B cell (primary cell): ENCODE results near the gene NANS. TPM values are rescaled to one million over a fixed set of nuclear protein-coding genes. Genes with fewer than 3 reads are reported as not detected.

Experiments
- ATAC-seq: fragments of 200-7000 bp; cut with Tn5 transposase; one replicate; pipeline ENCODE4 v1.10.0; 2021; ENCODE audit warnings: low read depth, mild to moderate bottlenecking, moderate number of reproducible peaks, moderate library complexity
- CTCF ChIA-PET: fragments of 350-600 bp; sonication (Branson Sonifier 250); formaldehyde crosslinking; loops from one replicate; lab custom pipeline; 2021; ENCODE audit warnings: antibody characterized with exemption, inconsistent platforms; lab: Charles Lee
- POLR2A ChIA-PET: fragments of 350-600 bp; sonication (Branson Sonifier 250); formaldehyde crosslinking; loops from one replicate; lab custom pipeline; 2021; ENCODE audit warnings: antibody characterized with exemption; lab: Charles Lee
- DNase-seq: peaks from one replicate; pipeline ENCODE4 v3.0.0; 2013
- H2AFZ ChIP-seq: 2 replicates; pipeline ENCODE4 v1.6.1; 2012; ENCODE audit warnings: mild to moderate bottlenecking, low read depth, low read length; ENCODE audit not compliant: insufficient read depth, poor library complexity, severe bottlenecking
- H3K27ac ChIP-seq, 2 donors: 1 replicate in 1 of 2; 2 replicates in 1 of 2; pipeline ENCODE4 v1.5.1; 2012 to 2013; ENCODE audit warnings: low read length in 2 of 2, mild to moderate bottlenecking in 2 of 2, moderate library complexity in 1 of 2
- H3K27me3 ChIP-seq, 4 experiments: fragments of 200-600 bp in 1 of 4; sonication (generic) in 1 of 4; replicated peaks in 1 of 4; 1 replicate in 2 of 4; 2 replicates in 2 of 4; pipeline versions ENCODE4 v1.6.1 to v1.7.0; 2013 to 2016; ENCODE audit warnings: low read length in 3 of 4, mild to moderate bottlenecking in 2 of 4, mixed read lengths in 1 of 4, moderate library complexity in 1 of 4; ENCODE audit not compliant: insufficient read depth in 4 of 4, control insufficient read depth in 3 of 4; ENCODE audit errors: control extremely low read depth in 1 of 4
- H3K36me3 ChIP-seq, 2 experiments: replicated peaks in 1 of 2; 1 replicate in 1 of 2; 2 replicates in 1 of 2; pipeline versions ENCODE4 v1.6.1 to v1.7.1; 2013; ENCODE audit warnings: low read length in 1 of 2; ENCODE audit not compliant: insufficient read depth in 2 of 2, control insufficient read depth in 1 of 2; ENCODE audit errors: control extremely low read depth in 1 of 2, extremely low read depth in 1 of 2
- H3K4me1 ChIP-seq, 2 donors: fragments of 200-600 bp in 1 of 2; sonication (generic) in 1 of 2; 1 replicate in 1 of 2; 2 replicates in 1 of 2; pipeline versions ENCODE4 v1.5.1 to v1.6.1; 2013 to 2017; ENCODE audit warnings: low read length in 2 of 2; ENCODE audit not compliant: control insufficient read depth in 2 of 2, insufficient read depth in 2 of 2
- H3K4me2 ChIP-seq: replicated peaks from 2 replicates; pipeline ENCODE3; 2012; ENCODE audit warnings: mild to moderate bottlenecking, low read depth, low read length; ENCODE audit not compliant: poor library complexity, severe bottlenecking
- H3K4me3 ChIP-seq, 5 experiments: fragments of 200-600 bp in 1 of 5; sonication (generic) in 1 of 5; 1 replicate in 3 of 5; 2 replicates in 2 of 5; pipeline versions ENCODE4 v1.5.1 to v1.7.0; 2011 to 2016; ENCODE audit warnings: low read length in 4 of 5, mild to moderate bottlenecking in 4 of 5, low read depth in 2 of 5, control low read depth in 1 of 5, moderate library complexity in 1 of 5; ENCODE audit not compliant: insufficient read depth in 1 of 5; ENCODE audit errors: control extremely low read depth in 1 of 5, extremely low read depth in 1 of 5
- H3K79me2 ChIP-seq: fragments of 200-600 bp; sonication (generic); one replicate; pipeline ENCODE4 v1.6.0; 2016; ENCODE audit warnings: low read length; ENCODE audit not compliant: control insufficient read depth, insufficient read depth
- H3K9ac ChIP-seq: fragments of 200-600 bp; sonication (generic); 2 replicates; pipeline ENCODE4 v1.6.1; 2017; ENCODE audit warnings: mild to moderate bottlenecking, low read length, moderate library complexity
- H3K9me3 ChIP-seq, 3 donors: one replicate each; pipeline versions ENCODE4 v1.6.1 to v1.7.1; 2013; ENCODE audit warnings: low read length in 2 of 3; ENCODE audit not compliant: control insufficient read depth in 2 of 3, insufficient read depth in 1 of 3; ENCODE audit errors: control extremely low read depth in 1 of 3
- H4K20me1 ChIP-seq: 2 replicates; pipeline ENCODE4 v1.6.0; 2012; ENCODE audit warnings: mild to moderate bottlenecking, low read length; ENCODE audit not compliant: insufficient read depth, control insufficient read depth, poor library complexity, severe bottlenecking
- H3K27ac Mint-ChIP-seq: one replicate; pipeline ENCODE4 v1.8.0; 2021; ENCODE audit warnings: mixed read lengths
- H3K27me3 Mint-ChIP-seq: one replicate; pipeline ENCODE4 v1.8.0; 2021; ENCODE audit warnings: mixed read lengths
- H3K4me1 Mint-ChIP-seq: one replicate; pipeline ENCODE4 v1.8.0; 2021; ENCODE audit warnings: mixed read lengths
- H3K4me3 Mint-ChIP-seq: one replicate; pipeline ENCODE4 v1.8.0; 2021; ENCODE audit warnings: mixed read lengths
- H3K9me3 Mint-ChIP-seq: one replicate; pipeline ENCODE4 v1.8.0; 2022; ENCODE audit warnings: mixed read lengths; ENCODE audit not compliant: insufficient read depth
- EZH2 ChIP-seq: IDR thresholded peaks from 2 replicates; pipeline ENCODE4 v1.6.1; 2012; ENCODE audit warnings: borderline replicate concordance, low read depth, mild to moderate bottlenecking, moderate library complexity, low read length; ENCODE audit not compliant: insufficient read depth, poor library complexity, severe bottlenecking
- WGBS: methylation state at CpG from one replicate; pipeline ENCODE4 v1.1.5; 2013; ENCODE audit warnings: missing lambda C conversion rate; ENCODE audit not compliant: insufficient coverage; 5-methylcytosine and 5-hydroxymethylcytosine counted together
- intact Hi-C: fragments of 100-400 bp; cut with micrococcal nuclease; formaldehyde crosslinking; loops from one replicate; pipeline ENCODE4 v1.10.0; 2022
- polyA plus RNA-seq: library from polyadenylated mRNA; depleted of rRNA; stranded (reverse); fragments of >200 nt; gene quantifications from 2 replicates; pipeline ENCODE4 v1.2.3, GENCODE V29; 2012
- total RNA-seq, 2 donors: library from RNA; stranded (reverse); fragments of 120-200 nt in 1 of 2; gene quantifications; 1 replicate in 1 of 2; 2 replicates in 1 of 2; pipeline versions ENCODE4 v1.2.3 to v1.2.4, GENCODE V29; 2013 to 2022
- TF ChIP-seq, protein P1 (sequence below): fragments of 200-600 bp; IDR thresholded peaks from one replicate; pipeline ENCODE4 v1.8.0; 2022; ENCODE audit warnings: antibody characterized with exemption, mild to moderate bottlenecking

The NANS gene
- total and polyA plus RNA-seq, 2 donors (not counting 1 experiment from before 2014, with no cell fraction given): 14.2 to 14.9 TPM

DNA sequence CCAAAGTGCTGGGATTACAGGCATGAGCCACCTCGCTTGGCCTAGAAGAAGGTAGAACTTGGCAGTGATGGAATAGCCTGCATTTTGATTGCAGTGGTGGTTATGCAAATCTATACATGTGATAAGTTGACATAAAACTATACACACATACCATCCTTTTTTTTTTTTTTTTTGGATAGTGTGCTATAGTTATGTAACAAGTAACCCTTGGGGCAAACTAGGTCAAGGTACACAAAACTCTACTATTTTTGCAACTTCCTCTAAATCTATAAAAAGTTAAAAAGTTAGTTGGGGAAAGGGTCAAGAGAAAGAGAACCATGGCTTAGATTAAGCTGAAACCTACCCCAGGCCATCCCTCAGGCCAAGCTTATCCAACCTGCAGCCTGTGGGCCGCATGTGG, 51.4 kb downstream of the NANS start:
- ChIA-PET POLR2A (interaction anchor here (0.7 to 2.4 kb wide), 8 partner anchors 11 to 719 kb away, joined by 3 to 24 read pairs (median 5); partner anchors contain the start of gene TRIM14), CTCF (interaction anchor here (1.0 to 2.3 kb wide), 6 partner anchors 10 to 186 kb away, joined by 3 to 11 read pairs (median 6); partner anchors contain the start of genes TRIM14 and TRMO)
- ATAC-seq (peak; percentile 15), DNase-seq (peak; percentile 73)
- Histone ChIP-seq H3K9ac (peak overlapping the region; percentile 3), H3K9me3 (no peaks in the 10 kb centered on the region), H3K4me1 (peaks cover 64 to 71% of the 10 kb centered on the region in 2 donors), H3K79me2 (peaks cover 25% of the 10 kb centered on the region), H2AFZ (no peak overlapping the region), H3K4me3 (peak overlapping the region in 1 of 5 experiments; percentile 18), H3K4me2 (peak overlapping the region; percentile 45), H3K36me3 (peaks cover 1 to 7% of the 10 kb centered on the region in 2 experiments), H4K20me1 (no peaks in the 10 kb centered on the region), H3K27me3 (no peaks in the 10 kb centered on the region), H3K27ac (peak overlapping the region; percentile 87 to 91)
- H3K27ac Mint-ChIP-seq: peak overlapping the region; percentile 100
- H3K4me3 Mint-ChIP-seq: peak overlapping the region; percentile 88
- no peaks in the 10 kb centered on the region for H3K9me3 Mint-ChIP-seq
- peaks cover 62% of the 10 kb centered on the region for H3K4me1 Mint-ChIP-seq
- no CpG with 5 or more reads among the region's 2 CpGs for whole genome bisulfite sequencing
- TF ChIP-seq, protein P1, sequence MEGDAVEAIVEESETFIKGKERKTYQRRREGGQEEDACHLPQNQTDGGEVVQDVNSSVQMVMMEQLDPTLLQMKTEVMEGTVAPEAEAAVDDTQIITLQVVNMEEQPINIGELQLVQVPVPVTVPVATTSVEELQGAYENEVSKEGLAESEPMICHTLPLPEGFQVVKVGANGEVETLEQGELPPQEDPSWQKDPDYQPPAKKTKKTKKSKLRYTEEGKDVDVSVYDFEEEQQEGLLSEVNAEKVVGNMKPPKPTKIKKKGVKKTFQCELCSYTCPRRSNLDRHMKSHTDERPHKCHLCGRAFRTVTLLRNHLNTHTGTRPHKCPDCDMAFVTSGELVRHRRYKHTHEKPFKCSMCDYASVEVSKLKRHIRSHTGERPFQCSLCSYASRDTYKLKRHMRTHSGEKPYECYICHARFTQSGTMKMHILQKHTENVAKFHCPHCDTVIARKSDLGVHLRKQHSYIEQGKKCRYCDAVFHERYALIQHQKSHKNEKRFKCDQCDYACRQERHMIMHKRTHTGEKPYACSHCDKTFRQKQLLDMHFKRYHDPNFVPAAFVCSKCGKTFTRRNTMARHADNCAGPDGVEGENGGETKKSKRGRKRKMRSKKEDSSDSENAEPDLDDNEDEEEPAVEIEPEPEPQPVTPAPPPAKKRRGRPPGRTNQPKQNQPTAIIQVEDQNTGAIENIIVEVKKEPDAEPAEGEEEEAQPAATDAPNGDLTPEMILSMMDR: no peak
- no peak for TF ChIP-seq EZH2
- intact Hi-C loops: loop anchor here (1.0 to 10.0 kb wide), 5 partner anchors 10 to 1693 kb away; partner anchors contain the start of genes TRMO and ZNF367
- no peaks in the 10 kb centered on the region for H3K27me3 Mint-ChIP-seq

DNA sequence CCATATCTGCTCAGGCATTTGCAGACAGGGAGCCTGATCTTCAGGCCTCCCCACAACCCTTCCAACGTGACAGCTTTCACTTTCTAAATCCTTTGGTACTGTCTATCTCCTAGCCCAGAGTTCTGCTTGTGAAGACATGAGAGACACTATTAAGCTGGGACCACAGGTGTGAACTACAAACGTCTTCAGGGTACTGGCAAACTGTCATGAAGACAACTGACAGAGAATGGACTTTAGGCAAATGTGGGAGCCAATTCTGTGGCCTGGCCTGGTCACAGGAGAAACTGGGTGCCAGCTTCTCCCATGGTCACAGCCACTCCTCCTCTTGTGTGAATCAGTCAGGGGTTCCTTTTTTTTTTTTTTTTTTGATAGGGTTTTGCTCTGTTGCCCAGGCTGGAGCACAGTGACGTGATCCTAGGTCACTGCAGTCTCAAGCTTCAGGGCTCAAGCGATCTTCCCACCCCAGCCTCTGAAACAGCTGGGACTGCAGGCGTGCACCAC, 52.0 kb downstream of the NANS start:
- Histone ChIP-seq H3K36me3 (peaks cover 1 to 7% of the 10 kb centered on the region in 2 experiments), H4K20me1 (no peaks in the 10 kb centered on the region), H3K4me1 (peaks cover 58 to 64% of the 10 kb centered on the region in 2 donors), H3K79me2 (peaks cover 25% of the 10 kb centered on the region), H2AFZ (peak overlapping the region; percentile 37), H3K9ac (peak overlapping the region; percentile 3), H3K9me3 (no peaks in the 10 kb centered on the region), H3K4me3 (peak overlapping the region in 1 of 5 experiments; percentile 18), H3K27me3 (no peaks in the 10 kb centered on the region), H3K27ac (peak overlapping the region; percentile 87 to 91), H3K4me2 (peak overlapping the region; percentile 45)
- Mint-ChIP-seq H3K4me3 (peak overlapping the region; percentile 88), H3K9me3 (no peaks in the 10 kb centered on the region), H3K4me1 (peaks cover 60% of the 10 kb centered on the region), H3K27me3 (no peaks in the 10 kb centered on the region), H3K27ac (peak overlapping the region; percentile 100)
- TF ChIP-seq, protein P1: no peak
- no peak for TF ChIP-seq EZH2
- ChIA-PET POLR2A (interaction anchor here (0.6 to 2.4 kb wide), 9 partner anchors 11 to 720 kb away, joined by 3 to 24 read pairs (median 5); partner anchors contain the start of gene TRIM14), CTCF (interaction anchor here (0.8 to 2.7 kb wide), 8 partner anchors 10 to 186 kb away, joined by 3 to 11 read pairs (median 6); partner anchors contain the start of genes TBC1D2, TRIM14 and TRMO)
- intact Hi-C loops: loop anchor here (1.0 to 10.0 kb wide), 5 partner anchors 10 to 1694 kb away; partner anchors contain the start of genes TRMO and ZNF367
- DNase-seq: peak; percentile 93
- 5% methylated on average over 2 of the region's 5 CpGs for WGBS
- peak; percentile 83 for ATAC-seq
